Activated CD4-positive, alpha-beta T cell treated with anti-CD3 and anti-CD28 coated beads, Interleukin-2, amount 50 U/mL, for 4 hours (primary cell): ENCODE results near the gene TCF7L1.

Experiments
- DNase-seq, 2 experiments: peaks; one replicate each; pipeline ENCODE4 v3.0.0-alpha.2; 2020

The TCF7L1 gene

GRCh38 chr2:85257359-85257969 is 124.3 kb downstream of the TCF7L1 start:
- no peak for DNase-seq

- DNase-seq = no peak
Observed at GRCh38 chr2:85257970-85258605, 124.9 kb downstream of the TCF7L1 start.

GRCh38 chr2:85259101-85259590 is 126.0 kb downstream of the TCF7L1 start:
- no peak for DNase-seq

GRCh38 chr2:85259879-85260278 is 126.7 kb downstream of the TCF7L1 start:
- no peak for DNase-seq

GRCh38 chr2:85263591-85263990 is 130.4 kb downstream of the TCF7L1 start:
- DNase-seq = no peak

- no peak for DNase-seq
Observed at GRCh38 chr2:85264471-85264870, 131.3 kb downstream of the TCF7L1 start.

GRCh38 chr2:85265304-85265703 is 132.1 kb downstream of the TCF7L1 start:
- DNase-seq = no peak

GRCh38 chr2:85266146-85267041 is 133.2 kb downstream of the TCF7L1 start:
- peak; percentile 60 to 65 for DNase-seq

- DNase-seq = no peak
Observed at GRCh38 chr2:85269959-85270358, 136.8 kb downstream of the TCF7L1 start.

GRCh38 chr2:85272357-85272756 is 139.2 kb downstream of the TCF7L1 start:
- DNase-seq = no peak

- no peak for DNase-seq
Observed at GRCh38 chr2:85273738-85274731, 140.8 kb downstream of the TCF7L1 start.

GRCh38 chr2:85275984-85276540 is 142.9 kb downstream of the TCF7L1 start:
- DNase-seq = no peak

GRCh38 chr2:85276571-85277118 is 143.5 kb downstream of the TCF7L1 start:
- DNase-seq = no peak

- no peak for DNase-seq
Observed at GRCh38 chr2:85277416-85278158, 144.4 kb downstream of the TCF7L1 start.

- DNase-seq = no peak
Observed at GRCh38 chr2:85278361-85278760, 145.2 kb downstream of the TCF7L1 start.

GRCh38 chr2:85281553-85281952 is 148.4 kb downstream of the TCF7L1 start:
- DNase-seq = no peak

- no peak for DNase-seq
Observed at GRCh38 chr2:85282914-85283313, 149.7 kb downstream of the TCF7L1 start.

GRCh38 chr2:85283641-85284040 is 150.4 kb downstream of the TCF7L1 start:
- no peak for DNase-seq

- no peak for DNase-seq
Observed at GRCh38 chr2:85286918-85287317, 153.7 kb downstream of the TCF7L1 start.

- DNase-seq = no peak
Observed at GRCh38 chr2:85287721-85288120, 154.5 kb downstream of the TCF7L1 start.

- DNase-seq = no peak
Observed at GRCh38 chr2:85288244-85288725, 155.1 kb downstream of the TCF7L1 start.
